Measurements from ENCODE around the gene EPDR1. TPM values are rescaled to one million over a fixed set of nuclear protein-coding genes. Genes with fewer than 3 reads are reported as not detected.
A peak's percentile ranks its signal among the peaks of the same experiment; 100 is the strongest.

The EPDR1 gene
- total RNA-seq, 4 donors from 2014 or later = 43.5 to 45.7 (median 45.0) TPM

DNA sequence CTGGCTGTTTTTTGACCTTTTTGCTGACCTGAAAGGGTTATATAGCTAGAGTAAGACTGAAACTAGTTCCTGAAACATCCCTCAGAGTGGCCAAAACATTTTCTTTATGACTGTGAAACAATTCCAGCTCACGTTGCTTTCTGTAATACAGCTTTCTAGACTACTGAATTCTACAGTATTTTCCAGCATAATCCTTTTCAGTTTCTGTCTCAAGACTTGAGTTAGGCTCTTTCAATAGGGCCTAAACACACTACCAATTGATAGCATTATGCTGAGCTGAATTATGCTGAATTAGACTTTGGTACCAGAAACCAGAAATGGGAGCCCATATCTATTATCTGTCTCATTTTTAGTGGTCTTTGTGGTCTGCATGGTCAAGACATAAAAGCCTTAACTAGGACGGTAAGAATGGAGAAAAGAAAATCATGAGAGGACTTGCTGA lies 72.6 kb downstream of the EPDR1 start:
- no peak overlapping the region for H3K4me3 ChIP-seq
- H3K4me1 ChIP-seq = peaks cover 0 to 4% (median 0%) of the 10 kb centered on the region in 4 donors
- no peak overlapping the region for H3K27ac ChIP-seq
- no peaks in the 10 kb centered on the region for H3K9me3 ChIP-seq
- no peak for TF ChIP-seq EP300 (IDR thresholded peaks at IDR 0.05)
- TF ChIP-seq POLR2A (IDR thresholded peaks at IDR 0.05) = no peak
- TF ChIP-seq, protein P1, sequence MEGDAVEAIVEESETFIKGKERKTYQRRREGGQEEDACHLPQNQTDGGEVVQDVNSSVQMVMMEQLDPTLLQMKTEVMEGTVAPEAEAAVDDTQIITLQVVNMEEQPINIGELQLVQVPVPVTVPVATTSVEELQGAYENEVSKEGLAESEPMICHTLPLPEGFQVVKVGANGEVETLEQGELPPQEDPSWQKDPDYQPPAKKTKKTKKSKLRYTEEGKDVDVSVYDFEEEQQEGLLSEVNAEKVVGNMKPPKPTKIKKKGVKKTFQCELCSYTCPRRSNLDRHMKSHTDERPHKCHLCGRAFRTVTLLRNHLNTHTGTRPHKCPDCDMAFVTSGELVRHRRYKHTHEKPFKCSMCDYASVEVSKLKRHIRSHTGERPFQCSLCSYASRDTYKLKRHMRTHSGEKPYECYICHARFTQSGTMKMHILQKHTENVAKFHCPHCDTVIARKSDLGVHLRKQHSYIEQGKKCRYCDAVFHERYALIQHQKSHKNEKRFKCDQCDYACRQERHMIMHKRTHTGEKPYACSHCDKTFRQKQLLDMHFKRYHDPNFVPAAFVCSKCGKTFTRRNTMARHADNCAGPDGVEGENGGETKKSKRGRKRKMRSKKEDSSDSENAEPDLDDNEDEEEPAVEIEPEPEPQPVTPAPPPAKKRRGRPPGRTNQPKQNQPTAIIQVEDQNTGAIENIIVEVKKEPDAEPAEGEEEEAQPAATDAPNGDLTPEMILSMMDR (IDR thresholded peaks at IDR 0.05) = no peak
- no peak for DNase-seq (ENCODE audit: low spot score in 2 of 2)
- 68 to 74% methylated on average over 2 of the region's 2 CpGs for WGBS, 2 donors
- H3K36me3 ChIP-seq = no peaks in the 10 kb centered on the region
- H3K27me3 ChIP-seq = no peaks in the 10 kb centered on the region

DNA sequence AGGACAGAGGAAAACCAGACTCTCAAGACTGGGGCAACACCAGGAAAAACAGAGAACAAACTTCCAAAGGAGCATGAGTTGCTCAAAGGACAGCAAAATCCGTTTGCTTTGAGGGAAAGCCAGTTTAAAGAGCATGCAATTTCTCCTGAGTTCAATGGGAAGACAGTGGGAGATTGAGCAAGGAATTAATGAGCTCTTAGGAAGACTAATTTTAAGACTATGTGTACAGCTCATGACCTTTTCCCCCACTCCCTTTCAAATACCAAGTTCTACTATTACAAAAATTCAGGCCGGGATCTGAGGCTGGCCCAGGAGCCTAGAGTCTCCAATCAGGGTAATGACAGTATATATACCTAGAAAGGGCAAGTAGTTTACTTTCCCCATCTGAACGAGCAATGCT lies 79.2 kb downstream of the EPDR1 start:
- TF ChIP-seq POLR2A (IDR thresholded peaks at IDR 0.05) (no peak), EP300 (IDR thresholded peaks at IDR 0.05) (peak in 1 of 2 donors; percentile 53)
- Histone ChIP-seq H3K27ac (peak overlapping the region in 2 of 4 donors; percentile 64), H3K9me3 (no peaks in the 10 kb centered on the region), H3K4me3 (no peak overlapping the region), H3K36me3 (no peaks in the 10 kb centered on the region), H3K4me1 (peaks cover 0 to 36% (median 6%) of the 10 kb centered on the region in 4 donors), H3K27me3 (no peaks in the 10 kb centered on the region)
- WGBS, 2 donors = 17 to 21% methylated on average over 3 of the region's 3 CpGs
- no peak for DNase-seq (ENCODE audit: low spot score in 2 of 2)

DNA sequence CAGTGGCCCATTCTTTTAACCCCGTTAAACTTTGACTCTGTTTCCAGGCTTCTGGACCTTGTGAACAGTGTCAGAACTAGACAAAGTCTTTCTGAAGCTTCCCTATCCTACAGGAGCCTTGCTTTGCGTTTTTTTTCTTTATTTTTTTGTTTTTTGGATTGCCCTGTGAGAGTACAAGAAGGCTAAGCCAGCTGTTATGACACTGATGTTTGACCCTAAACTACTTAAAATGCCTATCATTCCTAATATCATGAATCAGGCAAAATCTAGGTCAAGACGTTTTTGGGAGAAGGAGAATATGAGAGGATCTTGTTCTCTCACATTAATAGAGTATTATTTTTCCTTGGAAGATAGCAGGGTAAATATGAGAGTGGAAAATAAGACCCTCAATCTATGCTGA lies 79.8 kb downstream of the EPDR1 start:
- 14 to 18% methylated on average over 3 of the region's 3 CpGs for WGBS, 2 donors
- H3K36me3 ChIP-seq = no peaks in the 10 kb centered on the region
- no peaks in the 10 kb centered on the region for H3K27me3 ChIP-seq
- no peak overlapping the region for H3K4me3 ChIP-seq
- TF ChIP-seq, protein P1 (IDR thresholded peaks at IDR 0.05) = no peak
- no peak for TF ChIP-seq POLR2A (IDR thresholded peaks at IDR 0.05)
- peak in 1 of 2 donors; percentile 49 for TF ChIP-seq EP300 (IDR thresholded peaks at IDR 0.05)
- DNase-seq (ENCODE audit: low spot score in 2 of 2) = no peak
- peak overlapping the region in 2 of 4 donors; percentile 63 to 64 for H3K27ac ChIP-seq
- no peaks in the 10 kb centered on the region for H3K9me3 ChIP-seq
- peaks cover 0 to 36% (median 6%) of the 10 kb centered on the region in 4 donors for H3K4me1 ChIP-seq

Other genes starting within 250 kb of the EPDR1 start
- 1 to 10 TPM in 1 of 4 donors, under 1 TPM in 1, not detected in 2; 0.84 to 3.1 TPM for gene GPR141, start 236.9 kb upstream of the EPDR1 start, total RNA-seq
- not detected for gene NME8, start 72.0 kb upstream of the EPDR1 start, total RNA-seq
- 100 to 1,000 TPM in 1 of 4 donors, 10 to 100 TPM in 3; 28.2 to 236 (median 52.6) TPM for gene SFRP4, start 3.8 kb upstream of the EPDR1 start, total RNA-seq

Data from tibial nerve (tissue), 4 donors.